C4-2B (cell line): ENCODE results near the gene CNTN5.

Source experiments
- H3K27ac ChIP-seq: fragments of 450-650 bp; 2 replicates; pipeline ENCODE4 v1.5.1; 2017
- CTCF ChIP-seq: fragments of 450-650 bp; conservative IDR thresholded peaks from 2 replicates; pipeline ENCODE4 v1.5.1; 2017; ENCODE audit warnings: mild to moderate bottlenecking
- ZFX ChIP-seq: fragments of 450-650 bp; IDR thresholded peaks from 2 replicates; pipeline ENCODE4 v1.6.1; 2017

CNTN5 gene

GRCh38 chr11:99916078-99916477, 895.3 kb downstream of the CNTN5 start:
- no peak for TF ChIP-seq ZFX
- no peak for TF ChIP-seq CTCF
- H3K27ac ChIP-seq: no peak overlapping the region

GRCh38 chr11:99918761-99919160, 898.0 kb downstream of the CNTN5 start:
- TF ChIP-seq CTCF: no peak
- TF ChIP-seq ZFX: no peak

GRCh38 chr11:99920956-99921355, 900.2 kb downstream of the CNTN5 start:
- TF ChIP-seq ZFX: no peak
- no peak for TF ChIP-seq CTCF
- no peak overlapping the region for H3K27ac ChIP-seq

More at GRCh38 chr11:99918761-99919160, 898.0 kb downstream of the CNTN5 start:
- no peak overlapping the region for H3K27ac ChIP-seq

GRCh38 chr11:99925968-99926367, 905.2 kb downstream of the CNTN5 start:
- TF ChIP-seq ZFX (no peak), CTCF (no peak)

GRCh38 chr11:99932684-99933083, 911.9 kb downstream of the CNTN5 start:
- no peak overlapping the region for H3K27ac ChIP-seq
- TF ChIP-seq CTCF (no peak), ZFX (no peak)

More at GRCh38 chr11:99925968-99926367, 905.2 kb downstream of the CNTN5 start:
- no peak overlapping the region for H3K27ac ChIP-seq

GRCh38 chr11:99934008-99934407, 913.3 kb downstream of the CNTN5 start:
- TF ChIP-seq ZFX: no peak
- H3K27ac ChIP-seq: no peak overlapping the region

GRCh38 chr11:99937330-99937729, 916.6 kb downstream of the CNTN5 start:
- no peak overlapping the region for H3K27ac ChIP-seq
- no peak for TF ChIP-seq ZFX
- no peak for TF ChIP-seq CTCF

- no peak overlapping the region for H3K27ac ChIP-seq
- TF ChIP-seq CTCF: no peak
- no peak for TF ChIP-seq ZFX
Measured at GRCh38 chr11:99952816-99953215, 932.1 kb downstream of the CNTN5 start.
